SKM-1 (cell line): ENCODE results near the gene INS.

Experiments used
- DNase-seq: peaks from one replicate; lab custom pipeline; 2025; ENCODE audit not compliant: unreplicated experiment; lab: John Stamatoyannopoulos, UW

The INS gene

DNA sequence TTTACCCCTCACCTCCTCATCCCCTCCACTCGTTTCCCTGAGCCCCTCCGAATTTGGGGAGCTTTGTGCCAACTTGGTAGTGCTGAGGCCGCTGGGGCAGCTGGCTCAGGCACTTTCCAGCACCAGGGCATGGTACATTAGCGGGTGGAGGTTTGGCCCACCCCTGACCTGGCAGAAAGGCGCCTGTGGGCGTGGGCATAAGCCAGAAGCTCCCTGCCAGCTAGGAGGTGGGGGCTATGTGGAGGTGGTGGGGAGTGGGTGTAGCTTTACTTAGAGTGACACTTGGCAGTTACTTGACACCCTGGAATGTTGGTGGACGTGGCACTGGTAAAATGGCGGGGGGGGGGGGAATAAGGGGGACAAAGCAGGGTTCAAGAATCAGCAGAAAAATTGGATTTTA lies 11.5 kb downstream of the INS start:
- DNase-seq, result no peak

DNA sequence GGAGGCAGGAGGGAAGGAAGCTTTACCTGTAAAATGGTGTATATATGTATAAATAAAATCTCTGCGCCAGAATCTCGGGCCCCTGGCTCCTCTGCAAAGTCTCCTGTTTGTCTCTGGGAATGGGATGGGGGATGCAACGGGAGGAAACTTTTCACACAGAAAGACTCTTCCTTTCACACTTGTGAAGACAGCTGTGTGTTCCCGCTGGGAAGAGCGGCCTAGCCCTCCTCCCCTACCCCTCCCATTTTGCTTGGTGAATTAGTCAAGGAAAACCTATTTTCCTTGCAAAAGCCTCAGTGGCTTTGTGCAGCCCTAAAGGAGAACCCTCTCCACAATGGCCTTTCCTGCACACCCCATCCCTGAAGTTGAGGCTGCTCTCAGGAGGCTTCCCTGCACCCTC lies 12.4 kb downstream of the INS start:
- no peak for DNase-seq

- no peak for DNase-seq
Measured at GRCh38 chr11:2147391-2147790, 13.6 kb downstream of the INS start.

DNA sequence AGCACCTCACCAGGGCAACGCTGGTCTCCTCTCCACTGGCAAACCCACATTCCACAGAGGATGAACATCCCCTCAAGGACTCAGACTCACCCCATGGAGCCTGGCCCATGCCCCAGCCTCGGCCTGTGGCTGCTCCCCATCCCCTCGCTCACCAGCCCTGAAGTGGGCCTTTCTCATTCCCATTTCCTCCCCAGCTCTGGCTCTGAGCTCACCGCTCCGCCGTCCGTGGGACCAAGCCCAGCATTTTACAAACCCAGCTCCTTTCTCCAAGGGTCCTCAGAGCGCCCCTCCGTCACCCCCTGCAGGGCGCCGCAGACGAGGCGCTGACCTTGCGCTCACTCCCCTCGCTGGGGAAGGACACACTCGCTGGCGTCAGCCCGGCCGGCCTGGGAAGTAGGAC lies 15.0 kb downstream of the INS start:
- no peak for DNase-seq

- no peak for DNase-seq
Measured at GRCh38 chr11:2144544-2145248, 16.3 kb downstream of the INS start.

GRCh38 chr11:2143799-2144543 lies 17.0 kb downstream of the INS start:
- DNase-seq, result no peak

DNA sequence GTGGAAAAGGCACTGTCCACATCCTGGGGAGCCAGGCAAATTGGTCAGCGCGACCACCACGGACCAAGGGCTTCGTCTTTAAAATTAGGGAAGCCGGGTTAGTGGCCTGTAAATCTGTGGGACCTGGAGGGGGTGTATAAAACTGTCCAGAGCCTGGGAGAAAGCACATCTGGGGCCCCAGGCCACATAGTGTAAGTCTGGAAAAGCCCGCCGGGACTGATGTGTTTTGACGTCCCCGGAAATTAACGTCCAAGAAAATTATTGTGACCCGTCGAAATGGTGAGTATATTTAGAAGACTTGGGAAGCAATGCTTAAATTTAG lies 17.6 kb downstream of the INS start:
- DNase-seq, result no peak

GRCh38 chr11:2142762-2143202 lies 18.2 kb downstream of the INS start:
- no peak for DNase-seq

GRCh38 chr11:2142300-2142759 lies 18.7 kb downstream of the INS start:
- no peak for DNase-seq

DNA sequence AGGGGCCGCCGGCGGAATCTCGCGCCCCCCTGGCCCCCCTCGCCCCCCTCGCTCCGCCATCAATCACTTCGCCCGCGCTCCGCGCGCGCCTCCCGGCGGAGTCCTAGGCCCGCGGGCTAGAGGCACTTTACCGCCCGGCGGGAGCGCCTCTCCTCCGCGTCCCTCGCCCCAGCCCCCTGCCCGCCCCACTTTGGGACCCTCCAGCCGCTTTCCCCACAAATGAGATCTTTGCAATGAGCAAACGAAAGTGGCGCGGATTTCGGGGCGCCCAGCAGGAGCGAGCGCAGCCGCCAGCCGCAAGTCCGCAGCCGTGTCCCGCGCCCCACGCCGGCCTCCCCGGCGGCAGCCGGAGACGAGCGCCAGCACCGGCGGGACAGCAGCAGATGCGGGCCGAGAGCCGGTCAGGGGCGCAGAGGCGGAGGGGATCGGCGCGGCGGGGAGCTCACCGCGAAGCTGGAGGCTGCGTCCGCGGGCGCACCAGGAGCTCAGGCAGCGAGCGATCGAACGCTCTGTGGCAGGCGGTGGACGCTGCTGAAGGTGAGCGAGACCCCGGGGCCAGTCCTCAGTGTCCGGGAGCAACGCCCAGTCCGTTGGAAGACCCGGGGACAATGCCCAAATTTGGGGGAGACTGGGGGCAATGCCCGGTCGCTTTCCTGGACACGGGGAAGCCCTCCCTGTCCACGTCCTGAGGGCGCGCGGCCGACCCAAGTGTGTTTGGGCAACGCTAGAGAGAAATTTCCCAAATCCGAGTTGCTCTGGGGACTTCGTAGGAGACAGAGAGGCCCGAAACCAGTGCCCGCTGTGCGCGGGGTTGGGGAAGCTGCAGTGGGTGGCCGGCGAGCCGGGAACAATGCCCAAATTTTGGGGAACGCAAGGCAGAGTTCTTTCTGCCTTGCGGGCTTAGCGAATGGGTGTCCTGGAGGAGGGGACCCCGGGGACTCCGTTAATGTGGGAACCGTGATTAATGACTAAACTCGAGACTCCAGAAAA lies 20.3 kb downstream of the INS start:
- DNase-seq, result no peak

- no peak for DNase-seq
Measured at GRCh38 chr11:2139621-2140337, 21.2 kb downstream of the INS start.

DNA sequence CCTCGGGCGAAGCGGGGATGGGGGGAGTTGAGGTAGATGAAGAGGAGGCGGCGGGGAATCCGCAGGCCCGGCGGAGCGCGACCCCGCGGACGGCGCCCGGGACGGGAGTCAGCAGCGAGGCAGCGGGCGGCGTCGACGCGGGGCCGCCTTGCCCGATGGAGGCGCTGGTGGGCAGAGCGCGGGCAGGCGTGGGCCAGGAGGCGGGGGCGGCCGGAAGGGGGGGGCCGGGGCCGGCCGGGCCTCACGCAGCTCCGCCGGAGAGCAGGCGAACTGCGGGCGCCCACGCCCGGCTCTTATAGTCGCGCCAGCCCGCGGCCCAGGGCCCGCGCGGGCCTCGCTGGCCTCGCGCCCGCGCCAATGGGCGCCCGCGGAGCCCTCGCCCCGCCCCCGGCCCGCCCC lies 21.9 kb downstream of the INS start, which contains the start of gene IGF2:
Gene IGF2 (minus strand): TSS at position 267 of the 399 bp plus-strand sequence. CDS start 3,866 bp downstream, outside the sequence.
- DNase-seq, result no peak

GRCh38 chr11:2138431-2139122 lies 22.4 kb downstream of the INS start:
- DNase-seq, result no peak

GRCh38 chr11:2138068-2138430 lies 23.0 kb downstream of the INS start:
- no peak for DNase-seq

GRCh38 chr11:2137202-2138067 lies 23.6 kb downstream of the INS start:
- DNase-seq, result no peak

- DNase-seq, result no peak
Measured at GRCh38 chr11:2136952-2137201, 24.1 kb downstream of the INS start.

DNA sequence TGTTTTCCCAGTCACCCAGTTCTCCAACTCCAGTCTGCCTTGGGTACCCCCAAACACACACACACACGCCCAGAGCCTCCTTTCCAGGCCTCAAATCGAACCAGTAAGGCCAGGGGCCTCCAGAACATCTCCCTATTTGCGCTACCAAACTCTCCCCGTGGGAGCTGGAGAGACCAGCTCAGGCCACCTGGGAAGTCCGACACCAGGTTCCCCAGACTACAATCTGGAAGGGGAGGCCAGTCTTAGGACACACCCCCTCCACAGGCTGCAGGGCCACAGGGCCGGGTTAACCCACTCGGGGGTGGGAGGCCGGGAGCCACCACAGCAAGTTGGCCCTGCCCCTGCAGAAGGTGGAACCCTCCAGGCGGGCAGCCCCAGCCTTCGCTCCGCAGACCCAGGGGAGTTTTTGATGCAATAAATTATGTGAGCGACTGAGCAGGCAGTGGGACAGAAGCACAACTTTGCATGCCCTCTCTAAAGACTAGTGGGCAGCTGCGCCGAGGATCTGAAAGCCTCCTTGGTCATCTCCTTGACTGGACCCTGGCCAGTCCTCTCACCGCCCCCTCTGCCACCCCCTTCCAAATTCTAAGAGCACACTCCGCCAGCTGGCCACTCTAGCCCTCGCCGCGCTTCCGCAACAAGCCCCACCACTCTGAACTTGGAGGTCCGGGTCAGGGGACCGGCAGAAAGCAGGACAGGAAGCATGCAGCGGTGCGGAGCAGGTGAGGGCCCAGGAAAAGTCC lies 24.6 kb downstream of the INS start:
- no peak for DNase-seq

DNA sequence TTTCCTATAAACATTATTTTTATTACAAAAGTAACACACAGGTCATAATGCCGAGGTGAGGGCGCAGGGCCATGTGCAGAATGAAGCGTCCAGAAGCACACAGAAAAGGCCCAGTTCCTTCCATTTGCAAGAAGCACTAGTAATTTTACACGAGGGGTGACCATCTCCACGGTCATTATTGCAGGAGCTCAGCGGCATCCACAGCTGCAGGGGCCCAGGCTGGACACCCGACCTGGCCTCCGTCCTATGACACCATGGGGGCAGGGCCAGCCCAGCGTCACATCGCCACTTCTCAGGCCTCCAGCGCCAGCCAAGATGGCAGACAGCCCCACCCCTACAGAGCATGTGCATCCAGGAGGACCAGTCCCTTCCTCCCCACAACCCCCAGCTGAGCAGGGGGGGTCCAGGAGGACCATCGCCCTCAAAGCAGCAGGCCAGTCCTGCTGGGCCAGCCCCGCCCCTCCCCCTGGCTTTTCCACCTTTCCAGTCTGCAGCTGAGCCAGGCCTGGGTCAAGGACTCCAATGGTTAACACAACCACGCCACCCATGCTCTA lies 25.3 kb downstream of the INS start:
- DNase-seq, result no peak
